ENCODE measurements around the gene RGPD8. TPM values are rescaled to one million over a fixed set of nuclear protein-coding genes. Genes with fewer than 3 reads are reported as not detected.
"Not testable (repeated sequence)": the region's sequence is repeated elsewhere in the genome, so short reads cannot be mapped to it uniquely, and the experiment has no call there.

The RGPD8 gene
- total RNA-seq, 2 experiments from 2014 or later = not detected

GRCh38 chr2:112433932-112434730 lies 686 bp upstream of the RGPD8 start:
- intact Hi-C loops (cut with micrococcal nuclease; ENCODE audit: unreplicated experiment) = no loop called here
- BruUV-seq (replicated peaks) = no TSS peak
- Histone ChIP-seq H3K9me3 (ENCODE audit: low read length) (no peaks in the 10 kb centered on the region), H2AFZ (ENCODE audit: low read length) (no peak overlapping the region), H3K4me1 (ENCODE audit: insufficient read depth, low read length, poor library complexity, severe bottlenecking) (no peaks in the 10 kb centered on the region), H3K4me2 (ENCODE audit: low read length) (no peak overlapping the region), H3K4me3 (ENCODE audit: low read depth, low read length, poor library complexity, severe bottlenecking) (no peak overlapping the region), H3K36me3 (ENCODE audit: insufficient read depth, low read length) (no peaks in the 10 kb centered on the region), H3K27ac (ENCODE audit: low read depth, low read length, poor library complexity, severe bottlenecking) (no peak overlapping the region), H3K9me2 (ENCODE audit: insufficient read depth, low read length) (no peaks in the 10 kb centered on the region), H3K79me2 (ENCODE audit: insufficient read depth, low read depth, low read length) (no peaks in the 10 kb centered on the region), H4K20me1 (ENCODE audit: insufficient read depth, low read length) (no peaks in the 10 kb centered on the region)
- DNase-seq (ENCODE audit: low spot score) = no peak
- POLR2A ChIA-PET = no interaction called here
- CTCF ChIA-PET (ENCODE audit: unreplicated experiment) = no interaction called here
- TF ChIP-seq, protein P1, sequence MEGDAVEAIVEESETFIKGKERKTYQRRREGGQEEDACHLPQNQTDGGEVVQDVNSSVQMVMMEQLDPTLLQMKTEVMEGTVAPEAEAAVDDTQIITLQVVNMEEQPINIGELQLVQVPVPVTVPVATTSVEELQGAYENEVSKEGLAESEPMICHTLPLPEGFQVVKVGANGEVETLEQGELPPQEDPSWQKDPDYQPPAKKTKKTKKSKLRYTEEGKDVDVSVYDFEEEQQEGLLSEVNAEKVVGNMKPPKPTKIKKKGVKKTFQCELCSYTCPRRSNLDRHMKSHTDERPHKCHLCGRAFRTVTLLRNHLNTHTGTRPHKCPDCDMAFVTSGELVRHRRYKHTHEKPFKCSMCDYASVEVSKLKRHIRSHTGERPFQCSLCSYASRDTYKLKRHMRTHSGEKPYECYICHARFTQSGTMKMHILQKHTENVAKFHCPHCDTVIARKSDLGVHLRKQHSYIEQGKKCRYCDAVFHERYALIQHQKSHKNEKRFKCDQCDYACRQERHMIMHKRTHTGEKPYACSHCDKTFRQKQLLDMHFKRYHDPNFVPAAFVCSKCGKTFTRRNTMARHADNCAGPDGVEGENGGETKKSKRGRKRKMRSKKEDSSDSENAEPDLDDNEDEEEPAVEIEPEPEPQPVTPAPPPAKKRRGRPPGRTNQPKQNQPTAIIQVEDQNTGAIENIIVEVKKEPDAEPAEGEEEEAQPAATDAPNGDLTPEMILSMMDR (conservative IDR thresholded peaks at IDR 0.05; ENCODE audit: low read length) = no peak
- TF ChIP-seq EZH2phosphoT487 (IDR thresholded peaks at IDR 0.05; ENCODE audit: borderline replicate concordance, low read depth, low read length) = no peak

DNA sequence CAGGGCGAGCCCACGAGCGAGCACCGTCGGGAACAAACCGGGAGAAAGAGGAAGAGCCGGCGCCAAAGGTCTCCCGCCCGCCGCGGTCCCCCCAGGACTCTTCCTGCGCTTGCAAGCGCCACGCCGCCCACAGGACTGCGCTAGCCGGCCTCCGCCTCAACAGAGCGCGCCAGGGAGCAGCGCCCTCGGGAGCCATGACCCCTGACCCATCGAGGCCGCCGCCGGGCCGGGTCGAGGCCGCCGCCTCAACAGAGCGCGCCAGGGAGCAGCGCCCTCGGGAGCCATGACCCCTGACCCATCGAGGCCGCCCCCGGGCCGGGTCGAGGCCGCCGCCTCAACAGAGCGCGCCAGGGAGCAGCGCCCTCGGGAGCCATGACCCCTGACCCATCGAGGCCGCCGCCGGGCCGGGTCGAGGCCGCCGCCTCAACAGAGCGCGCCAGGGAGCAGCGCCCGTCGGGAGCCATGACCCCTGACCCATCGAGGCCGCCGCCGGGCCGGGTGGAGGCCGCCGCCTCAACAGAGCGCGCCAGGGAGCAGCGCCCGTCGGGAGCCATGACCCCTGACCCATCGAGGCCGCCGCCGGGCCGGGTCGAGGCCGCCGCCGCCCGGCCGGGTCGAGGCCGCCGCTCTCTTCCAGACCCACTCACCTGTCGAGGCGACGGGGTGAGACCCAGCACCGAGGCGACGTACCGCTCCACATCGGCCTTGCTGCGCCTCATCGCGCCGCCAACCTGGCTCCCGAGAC lies 538 bp downstream of the RGPD8 start:
- DNase-seq (ENCODE audit: low spot score); H3K4me1 ChIP-seq (ENCODE audit: insufficient read depth, low read length, poor library complexity, severe bottlenecking); H3K79me2 ChIP-seq (ENCODE audit: insufficient read depth, low read depth, low read length); H3K9me2 ChIP-seq (ENCODE audit: insufficient read depth, low read length); H3K9me3 ChIP-seq (ENCODE audit: low read length); H2AFZ ChIP-seq (ENCODE audit: low read length); H4K20me1 ChIP-seq (ENCODE audit: insufficient read depth, low read length); H3K4me3 ChIP-seq (ENCODE audit: low read depth, low read length, poor library complexity, severe bottlenecking); intact Hi-C loops (cut with micrococcal nuclease; ENCODE audit: unreplicated experiment); BruUV-seq (replicated peaks); H3K27ac ChIP-seq (ENCODE audit: low read depth, low read length, poor library complexity, severe bottlenecking); POLR2A ChIA-PET; H3K4me2 ChIP-seq (ENCODE audit: low read length); H3K36me3 ChIP-seq (ENCODE audit: insufficient read depth, low read length); CTCF ChIA-PET (ENCODE audit: unreplicated experiment): not testable (repeated sequence)

DNA sequence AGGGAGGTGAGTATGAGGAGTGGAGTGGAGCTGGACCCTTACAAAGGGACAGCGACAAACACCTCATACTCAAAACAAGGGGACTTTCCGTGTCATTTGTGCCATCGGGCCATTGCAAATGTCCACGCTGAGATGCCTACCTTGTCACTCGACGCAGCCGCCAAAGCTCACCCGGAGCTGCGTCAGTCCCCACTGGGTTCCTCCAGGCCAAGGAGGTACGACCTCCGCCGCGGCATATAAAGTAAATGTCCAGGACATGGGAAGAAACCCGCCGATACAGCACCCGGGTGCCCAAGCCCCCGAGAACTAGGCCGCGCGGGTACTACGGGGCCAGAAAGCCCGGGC lies 1.1 kb downstream of the RGPD8 start:
- DNase-seq (ENCODE audit: low spot score); H3K27ac ChIP-seq (ENCODE audit: low read depth, low read length, poor library complexity, severe bottlenecking); CTCF ChIA-PET (ENCODE audit: unreplicated experiment): not testable (repeated sequence)

DNA sequence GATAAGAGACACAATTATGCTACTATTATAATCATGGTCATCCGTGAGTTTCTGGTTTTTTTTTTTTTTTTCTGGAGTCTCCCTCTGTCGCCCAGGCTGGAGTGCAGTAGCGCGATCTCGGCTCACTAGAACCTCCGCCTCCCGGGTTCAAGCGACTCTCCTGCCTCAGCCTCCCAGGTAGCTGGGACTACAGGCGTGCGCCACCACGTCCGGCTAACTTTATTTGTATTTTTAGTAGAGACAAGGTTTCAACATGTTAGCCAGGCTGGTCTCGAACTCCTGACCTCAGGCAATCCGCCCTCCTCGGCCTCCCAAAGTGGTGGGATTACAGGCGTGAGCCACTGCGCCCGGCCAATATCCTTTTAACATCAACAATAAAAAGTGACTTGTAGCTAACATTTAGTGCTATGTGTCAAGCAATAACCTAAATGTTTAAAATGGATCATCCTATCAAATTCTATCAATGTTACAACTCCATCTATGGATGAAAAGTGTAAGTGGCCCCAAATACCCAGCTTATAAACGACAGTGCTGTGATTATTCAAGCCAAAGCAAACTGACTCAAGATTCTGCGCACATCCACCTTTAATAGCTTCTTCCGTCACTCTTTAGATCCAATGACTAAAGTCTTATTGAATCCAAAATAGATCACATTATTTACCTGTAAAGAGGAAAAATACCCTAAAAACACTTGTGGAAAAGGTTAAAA lies 1.7 kb downstream of the RGPD8 start:
- H3K9me2 ChIP-seq (ENCODE audit: insufficient read depth, low read length); BruUV-seq (replicated peaks); H3K79me2 ChIP-seq (ENCODE audit: insufficient read depth, low read depth, low read length); H3K27ac ChIP-seq (ENCODE audit: low read depth, low read length, poor library complexity, severe bottlenecking); DNase-seq (ENCODE audit: low spot score); intact Hi-C loops (cut with micrococcal nuclease; ENCODE audit: unreplicated experiment); H2AFZ ChIP-seq (ENCODE audit: low read length); H3K4me3 ChIP-seq (ENCODE audit: low read depth, low read length, poor library complexity, severe bottlenecking); CTCF ChIA-PET (ENCODE audit: unreplicated experiment); H3K9me3 ChIP-seq (ENCODE audit: low read length); H3K4me2 ChIP-seq (ENCODE audit: low read length); H3K4me1 ChIP-seq (ENCODE audit: insufficient read depth, low read length, poor library complexity, severe bottlenecking); H4K20me1 ChIP-seq (ENCODE audit: insufficient read depth, low read length); H3K36me3 ChIP-seq (ENCODE audit: insufficient read depth, low read length): not testable (repeated sequence)
- POLR2A ChIA-PET = interaction anchor here (0.6 kb wide), 1 partner anchor 29 kb away, joined by 4 read pairs; no protein-coding TSS in a partner anchor

More for the DNA sequence above, 1.1 kb downstream of the RGPD8 start:
- H2AFZ ChIP-seq (ENCODE audit: low read length); H3K9me3 ChIP-seq (ENCODE audit: low read length); H3K9me2 ChIP-seq (ENCODE audit: insufficient read depth, low read length); H3K4me1 ChIP-seq (ENCODE audit: insufficient read depth, low read length, poor library complexity, severe bottlenecking); H3K79me2 ChIP-seq (ENCODE audit: insufficient read depth, low read depth, low read length); POLR2A ChIA-PET; BruUV-seq (replicated peaks); H3K36me3 ChIP-seq (ENCODE audit: insufficient read depth, low read length); H4K20me1 ChIP-seq (ENCODE audit: insufficient read depth, low read length); intact Hi-C loops (cut with micrococcal nuclease; ENCODE audit: unreplicated experiment); H3K4me3 ChIP-seq (ENCODE audit: low read depth, low read length, poor library complexity, severe bottlenecking); H3K4me2 ChIP-seq (ENCODE audit: low read length): not testable (repeated sequence)

DNA sequence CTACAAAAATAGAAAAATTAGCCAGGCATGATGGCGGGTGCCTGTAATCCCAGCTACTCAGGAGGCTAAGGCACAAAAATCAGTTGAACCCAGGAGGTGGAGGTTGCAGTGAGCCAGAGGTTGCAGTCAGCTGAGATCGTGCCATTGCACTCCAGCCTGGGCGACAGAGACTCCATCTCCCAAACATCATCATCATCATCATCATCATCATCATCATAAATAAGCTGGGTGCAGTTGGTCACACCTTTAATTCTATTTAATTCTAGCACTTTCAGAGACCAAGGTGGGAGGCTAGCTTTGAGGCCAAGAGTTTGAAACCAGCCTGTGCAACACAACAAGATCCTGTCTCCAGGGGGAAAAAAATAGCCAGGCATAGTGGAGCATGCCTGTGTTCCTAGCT lies 8.9 kb downstream of the RGPD8 start:
- H3K79me2 ChIP-seq (ENCODE audit: insufficient read depth, low read depth, low read length); H3K36me3 ChIP-seq (ENCODE audit: insufficient read depth, low read length); H3K9me3 ChIP-seq (ENCODE audit: low read length); intact Hi-C loops (cut with micrococcal nuclease; ENCODE audit: unreplicated experiment); H3K27ac ChIP-seq (ENCODE audit: low read depth, low read length, poor library complexity, severe bottlenecking); H2AFZ ChIP-seq (ENCODE audit: low read length); DNase-seq (ENCODE audit: low spot score); H4K20me1 ChIP-seq (ENCODE audit: insufficient read depth, low read length); CTCF ChIA-PET (ENCODE audit: unreplicated experiment); H3K4me3 ChIP-seq (ENCODE audit: low read depth, low read length, poor library complexity, severe bottlenecking); H3K4me1 ChIP-seq (ENCODE audit: insufficient read depth, low read length, poor library complexity, severe bottlenecking); POLR2A ChIA-PET; BruUV-seq (replicated peaks); H3K9me2 ChIP-seq (ENCODE audit: insufficient read depth, low read length); H3K4me2 ChIP-seq (ENCODE audit: low read length): not testable (repeated sequence)

Measured in OCI-LY7 (cell line).